ENCODE results near the gene OOSP4A. TPM values are rescaled to one million over a fixed set of nuclear protein-coding genes. Genes with fewer than 3 reads are reported as not detected.

Gene OOSP4A
- total and polyA plus RNA-seq, 10 of the 15 experiments (the other 5 are each of a cell fraction or from before 2014, with no cell fraction given) = not detected

- WGBS (ENCODE audit: insufficient coverage, insufficient replicate concordance, low lambda C conversion rate, missing lambda C conversion rate) = 43% methylated on average over 8 of the region's 8 CpGs
- no peak overlapping the region for H3K27ac ChIP-seq (ENCODE audit: control insufficient read depth, insufficient read depth)
- no peaks in the 10 kb centered on the region for H3K9me3 ChIP-seq (replicated peaks; ENCODE audit: control insufficient read depth, insufficient read depth, low read length)
- no peaks in the 10 kb centered on the region for H3K27me3 ChIP-seq (replicated peaks in 1 of 2; ENCODE audit: control insufficient read depth in 2 of 2, insufficient read depth in 2 of 2, low read length in 1 of 2)
- POLR2A ChIA-PET = no interaction called here
- H3K4me2 ChIP-seq (ENCODE audit: control insufficient read depth, insufficient read depth) = no peak overlapping the region
- H3K4me3 ChIP-seq = no peak overlapping the region
- in situ Hi-C loops (cut with MboI) = no loop called here
- no peaks in the 10 kb centered on the region for H3K4me1 ChIP-seq (ENCODE audit: control insufficient read depth, insufficient read depth, low read length)
- RAD21 ChIA-PET (ENCODE audit: unreplicated experiment) = no interaction called here
- intact Hi-C loops (cut with micrococcal nuclease; ENCODE audit: unreplicated experiment) = no loop called here
- FAIRE-seq = no peak
- SMC1A ChIA-PET (ENCODE audit: uncharacterized antibody, unreplicated experiment) = no interaction called here
- ATAC-seq = no peak
- H2AFZ ChIP-seq (ENCODE audit: control insufficient read depth, low read depth, low read length) = no peak overlapping the region
- no peak overlapping the region for H3K9ac ChIP-seq (ENCODE audit: control insufficient read depth, insufficient read depth, low read length)
- no peaks in the 10 kb centered on the region for H3K36me3 ChIP-seq (ENCODE audit: control insufficient read depth in 2 of 2, insufficient read depth in 2 of 2, low read length in 1 of 2)
- DNase-seq (ENCODE audit: low read depth, low spot score) = no peak
- CTCF ChIA-PET = no interaction called here
- no peaks in the 10 kb centered on the region for H4K20me1 ChIP-seq (ENCODE audit: control insufficient read depth, insufficient read depth)
- BruUV-seq (replicated peaks) = no TSS peak
- no peaks in the 10 kb centered on the region for H3K79me2 ChIP-seq (ENCODE audit: control insufficient read depth, insufficient read depth, low read length)
- TF ChIP-seq, protein P1, sequence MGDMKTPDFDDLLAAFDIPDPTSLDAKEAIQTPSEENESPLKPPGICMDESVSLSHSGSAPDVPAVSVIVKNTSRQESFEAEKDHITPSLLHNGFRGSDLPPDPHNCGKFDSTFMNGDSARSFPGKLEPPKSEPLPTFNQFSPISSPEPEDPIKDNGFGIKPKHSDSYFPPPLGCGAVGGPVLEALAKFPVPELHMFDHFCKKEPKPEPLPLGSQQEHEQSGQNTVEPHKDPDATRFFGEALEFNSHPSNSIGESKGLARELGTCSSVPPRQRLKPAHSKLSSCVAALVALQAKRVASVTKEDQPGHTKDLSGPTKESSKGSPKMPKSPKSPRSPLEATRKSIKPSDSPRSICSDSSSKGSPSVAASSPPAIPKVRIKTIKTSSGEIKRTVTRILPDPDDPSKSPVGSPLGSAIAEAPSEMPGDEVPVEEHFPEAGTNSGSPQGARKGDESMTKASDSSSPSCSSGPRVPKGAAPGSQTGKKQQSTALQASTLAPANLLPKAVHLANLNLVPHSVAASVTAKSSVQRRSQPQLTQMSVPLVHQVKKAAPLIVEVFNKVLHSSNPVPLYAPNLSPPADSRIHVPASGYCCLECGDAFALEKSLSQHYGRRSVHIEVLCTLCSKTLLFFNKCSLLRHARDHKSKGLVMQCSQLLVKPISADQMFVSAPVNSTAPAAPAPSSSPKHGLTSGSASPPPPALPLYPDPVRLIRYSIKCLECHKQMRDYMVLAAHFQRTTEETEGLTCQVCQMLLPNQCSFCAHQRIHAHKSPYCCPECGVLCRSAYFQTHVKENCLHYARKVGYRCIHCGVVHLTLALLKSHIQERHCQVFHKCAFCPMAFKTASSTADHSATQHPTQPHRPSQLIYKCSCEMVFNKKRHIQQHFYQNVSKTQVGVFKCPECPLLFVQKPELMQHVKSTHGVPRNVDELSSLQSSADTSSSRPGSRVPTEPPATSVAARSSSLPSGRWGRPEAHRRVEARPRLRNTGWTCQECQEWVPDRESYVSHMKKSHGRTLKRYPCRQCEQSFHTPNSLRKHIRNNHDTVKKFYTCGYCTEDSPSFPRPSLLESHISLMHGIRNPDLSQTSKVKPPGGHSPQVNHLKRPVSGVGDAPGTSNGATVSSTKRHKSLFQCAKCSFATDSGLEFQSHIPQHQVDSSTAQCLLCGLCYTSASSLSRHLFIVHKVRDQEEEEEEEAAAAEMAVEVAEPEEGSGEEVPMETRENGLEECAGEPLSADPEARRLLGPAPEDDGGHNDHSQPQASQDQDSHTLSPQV (IDR thresholded peaks at IDR 0.05) = no peak
- TF ChIP-seq POLR2A (IDR thresholded peaks at IDR 0.05; ENCODE audit: low read depth, low read length) (no peak), MYB (IDR thresholded peaks at IDR 0.05; ENCODE audit: borderline replicate concordance, low read depth, low read length) (no peak), TARDBP (IDR thresholded peaks at IDR 0.05; ENCODE audit: borderline replicate concordance) (no peak), CHD1 (IDR thresholded peaks at IDR 0.05; ENCODE audit: low read depth, low read length) (no peak), POLR2AphosphoS2 (IDR thresholded peaks at IDR 0.05; ENCODE audit: low read depth, low read length) (no peak), SMC3 (IDR thresholded peaks at IDR 0.05; ENCODE audit: borderline replicate concordance, low read length) (no peak), STAT1 (conservative IDR thresholded peaks at IDR 0.05) (no peak), JUND (IDR thresholded peaks at IDR 0.05; ENCODE audit: low read depth, low read length) (no peak), RFX5 (IDR thresholded peaks at IDR 0.05; ENCODE audit: low read depth, low read length) (no peak), JUNB (IDR thresholded peaks at IDR 0.05) (no peak), ATF7 (IDR thresholded peaks at IDR 0.05; ENCODE audit: low read depth) (no peak)
- TF ChIP-seq, protein P2, sequence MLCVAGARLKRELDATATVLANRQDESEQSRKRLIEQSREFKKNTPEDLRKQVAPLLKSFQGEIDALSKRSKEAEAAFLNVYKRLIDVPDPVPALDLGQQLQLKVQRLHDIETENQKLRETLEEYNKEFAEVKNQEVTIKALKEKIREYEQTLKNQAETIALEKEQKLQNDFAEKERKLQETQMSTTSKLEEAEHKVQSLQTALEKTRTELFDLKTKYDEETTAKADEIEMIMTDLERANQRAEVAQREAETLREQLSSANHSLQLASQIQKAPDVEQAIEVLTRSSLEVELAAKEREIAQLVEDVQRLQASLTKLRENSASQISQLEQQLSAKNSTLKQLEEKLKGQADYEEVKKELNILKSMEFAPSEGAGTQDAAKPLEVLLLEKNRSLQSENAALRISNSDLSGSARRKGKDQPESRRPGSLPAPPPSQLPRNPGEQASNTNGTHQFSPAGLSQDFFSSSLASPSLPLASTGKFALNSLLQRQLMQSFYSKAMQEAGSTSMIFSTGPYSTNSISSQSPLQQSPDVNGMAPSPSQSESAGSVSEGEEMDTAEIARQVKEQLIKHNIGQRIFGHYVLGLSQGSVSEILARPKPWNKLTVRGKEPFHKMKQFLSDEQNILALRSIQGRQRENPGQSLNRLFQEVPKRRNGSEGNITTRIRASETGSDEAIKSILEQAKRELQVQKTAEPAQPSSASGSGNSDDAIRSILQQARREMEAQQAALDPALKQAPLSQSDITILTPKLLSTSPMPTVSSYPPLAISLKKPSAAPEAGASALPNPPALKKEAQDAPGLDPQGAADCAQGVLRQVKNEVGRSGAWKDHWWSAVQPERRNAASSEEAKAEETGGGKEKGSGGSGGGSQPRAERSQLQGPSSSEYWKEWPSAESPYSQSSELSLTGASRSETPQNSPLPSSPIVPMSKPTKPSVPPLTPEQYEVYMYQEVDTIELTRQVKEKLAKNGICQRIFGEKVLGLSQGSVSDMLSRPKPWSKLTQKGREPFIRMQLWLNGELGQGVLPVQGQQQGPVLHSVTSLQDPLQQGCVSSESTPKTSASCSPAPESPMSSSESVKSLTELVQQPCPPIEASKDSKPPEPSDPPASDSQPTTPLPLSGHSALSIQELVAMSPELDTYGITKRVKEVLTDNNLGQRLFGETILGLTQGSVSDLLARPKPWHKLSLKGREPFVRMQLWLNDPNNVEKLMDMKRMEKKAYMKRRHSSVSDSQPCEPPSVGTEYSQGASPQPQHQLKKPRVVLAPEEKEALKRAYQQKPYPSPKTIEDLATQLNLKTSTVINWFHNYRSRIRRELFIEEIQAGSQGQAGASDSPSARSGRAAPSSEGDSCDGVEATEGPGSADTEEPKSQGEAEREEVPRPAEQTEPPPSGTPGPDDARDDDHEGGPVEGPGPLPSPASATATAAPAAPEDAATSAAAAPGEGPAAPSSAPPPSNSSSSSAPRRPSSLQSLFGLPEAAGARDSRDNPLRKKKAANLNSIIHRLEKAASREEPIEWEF (IDR thresholded peaks at IDR 0.05; ENCODE audit: insufficient replicate concordance, low read depth, low read length) = no peak
- TF ChIP-seq, protein P3, sequence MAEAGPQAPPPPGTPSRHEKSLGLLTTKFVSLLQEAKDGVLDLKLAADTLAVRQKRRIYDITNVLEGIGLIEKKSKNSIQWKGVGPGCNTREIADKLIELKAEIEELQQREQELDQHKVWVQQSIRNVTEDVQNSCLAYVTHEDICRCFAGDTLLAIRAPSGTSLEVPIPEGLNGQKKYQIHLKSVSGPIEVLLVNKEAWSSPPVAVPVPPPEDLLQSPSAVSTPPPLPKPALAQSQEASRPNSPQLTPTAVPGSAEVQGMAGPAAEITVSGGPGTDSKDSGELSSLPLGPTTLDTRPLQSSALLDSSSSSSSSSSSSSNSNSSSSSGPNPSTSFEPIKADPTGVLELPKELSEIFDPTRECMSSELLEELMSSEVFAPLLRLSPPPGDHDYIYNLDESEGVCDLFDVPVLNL (IDR thresholded peaks at IDR 0.05; ENCODE audit: low read depth, low read length) = no peak
- TF ChIP-seq, protein P4, sequence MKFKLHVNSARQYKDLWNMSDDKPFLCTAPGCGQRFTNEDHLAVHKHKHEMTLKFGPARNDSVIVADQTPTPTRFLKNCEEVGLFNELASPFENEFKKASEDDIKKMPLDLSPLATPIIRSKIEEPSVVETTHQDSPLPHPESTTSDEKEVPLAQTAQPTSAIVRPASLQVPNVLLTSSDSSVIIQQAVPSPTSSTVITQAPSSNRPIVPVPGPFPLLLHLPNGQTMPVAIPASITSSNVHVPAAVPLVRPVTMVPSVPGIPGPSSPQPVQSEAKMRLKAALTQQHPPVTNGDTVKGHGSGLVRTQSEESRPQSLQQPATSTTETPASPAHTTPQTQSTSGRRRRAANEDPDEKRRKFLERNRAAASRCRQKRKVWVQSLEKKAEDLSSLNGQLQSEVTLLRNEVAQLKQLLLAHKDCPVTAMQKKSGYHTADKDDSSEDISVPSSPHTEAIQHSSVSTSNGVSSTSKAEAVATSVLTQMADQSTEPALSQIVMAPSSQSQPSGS (IDR thresholded peaks at IDR 0.05; ENCODE audit: low read length) = no peak
Observed at GRCh38 chr11:60018058-60018457, 54.2 kb downstream of the OOSP4A start.

Measured in GM12878 (cell line).